ENCODE data around the gene KCNQ1OT1.
"Not testable (repeated sequence)": the region's sequence is repeated elsewhere in the genome, so short reads cannot be mapped to it uniquely, and the experiment has no call there.

Gene KCNQ1OT1

DNA sequence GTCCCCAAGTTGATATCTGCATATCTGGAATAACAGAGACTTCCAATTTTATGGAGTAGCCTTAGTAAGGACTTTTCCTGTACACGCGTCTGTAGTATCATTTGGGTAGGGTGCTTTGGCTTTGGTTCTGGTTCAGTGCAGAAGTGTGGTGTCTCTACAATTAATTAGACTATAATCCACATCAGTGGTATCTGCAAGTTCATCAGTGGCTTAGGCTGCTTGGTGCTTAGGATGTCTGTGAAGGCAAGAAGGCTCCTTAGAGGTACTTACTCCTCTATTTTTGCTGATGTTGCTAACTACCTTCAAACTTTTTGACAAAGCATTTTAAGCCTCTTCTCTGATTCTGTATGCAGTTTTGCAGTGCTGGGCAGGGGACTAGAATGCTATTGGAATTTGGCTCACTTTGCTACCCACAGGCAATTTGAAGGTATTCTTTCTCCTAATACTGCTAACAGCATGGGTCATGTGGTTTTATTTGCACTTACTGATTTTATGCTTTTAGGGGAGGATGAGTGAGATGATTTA is 49.4 kb downstream of the KCNQ1OT1 start:
- no peak for DNase-seq

DNA sequence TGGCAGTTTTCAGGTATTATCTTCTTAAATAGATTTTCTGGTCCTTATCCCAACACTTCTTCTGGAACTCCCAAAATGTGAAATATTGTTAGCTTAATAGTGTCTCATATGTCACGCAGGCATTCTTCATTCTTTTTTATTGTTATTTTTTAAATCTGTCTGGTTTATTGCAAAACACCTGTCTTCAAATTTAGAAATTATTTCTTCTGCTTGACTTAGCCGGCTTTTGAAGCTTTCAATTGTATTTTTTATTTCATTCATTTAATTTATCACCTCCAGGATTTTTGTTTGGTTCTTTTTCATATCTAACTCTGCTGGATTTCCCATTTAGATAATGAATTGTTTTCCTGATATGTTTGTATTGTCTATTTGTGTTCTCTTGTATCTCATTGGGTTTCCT is 49.9 kb downstream of the KCNQ1OT1 start:
- no peak for DNase-seq

GRCh38 chr11:2649400-2649799 is 50.4 kb downstream of the KCNQ1OT1 start:
- DNase-seq, result no peak

DNA sequence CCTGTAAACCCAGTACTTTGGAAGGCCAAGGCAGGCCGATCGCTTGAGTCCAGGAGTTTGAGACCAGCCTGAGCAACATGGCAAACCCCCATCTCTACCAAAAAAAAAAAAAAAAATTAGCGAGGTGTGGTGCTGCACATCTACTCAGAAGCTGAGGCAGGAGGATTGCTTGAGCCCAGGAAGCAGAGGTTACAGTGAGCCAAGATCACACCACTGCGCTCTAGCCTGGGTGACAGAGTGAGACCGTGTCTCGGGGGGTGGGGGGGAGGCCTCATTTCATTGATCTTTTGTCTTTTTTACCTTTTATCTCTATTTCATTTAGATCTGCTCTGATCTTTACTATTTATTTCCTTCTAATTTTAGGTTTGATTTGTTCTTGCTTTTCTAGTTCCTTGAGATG is 51.8 kb downstream of the KCNQ1OT1 start:
- no peak for DNase-seq

DNA sequence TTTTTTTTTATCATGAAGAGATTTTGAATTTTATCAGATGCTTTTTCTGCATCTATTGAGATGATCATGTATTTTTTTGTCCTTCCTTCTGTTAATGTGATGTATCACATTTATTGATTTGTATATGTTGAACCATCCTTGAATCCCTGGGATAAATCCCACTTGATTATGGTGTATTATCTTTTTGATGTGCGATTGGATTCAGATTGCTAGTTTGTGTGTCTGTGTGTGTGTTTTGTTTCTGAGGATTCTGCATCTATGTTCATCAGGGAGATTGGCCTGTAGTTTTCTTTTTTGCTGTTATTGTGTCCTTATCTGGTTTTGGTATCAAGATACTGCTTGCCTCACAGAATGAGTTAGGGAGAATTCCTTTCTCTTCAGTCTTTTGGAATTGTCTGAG is 52.6 kb downstream of the KCNQ1OT1 start:
- DNase-seq, result no peak

- no peak for DNase-seq
These were observed 54.0 kb downstream of the KCNQ1OT1 start for GRCh38 chr11:2645779-2646118.

DNA sequence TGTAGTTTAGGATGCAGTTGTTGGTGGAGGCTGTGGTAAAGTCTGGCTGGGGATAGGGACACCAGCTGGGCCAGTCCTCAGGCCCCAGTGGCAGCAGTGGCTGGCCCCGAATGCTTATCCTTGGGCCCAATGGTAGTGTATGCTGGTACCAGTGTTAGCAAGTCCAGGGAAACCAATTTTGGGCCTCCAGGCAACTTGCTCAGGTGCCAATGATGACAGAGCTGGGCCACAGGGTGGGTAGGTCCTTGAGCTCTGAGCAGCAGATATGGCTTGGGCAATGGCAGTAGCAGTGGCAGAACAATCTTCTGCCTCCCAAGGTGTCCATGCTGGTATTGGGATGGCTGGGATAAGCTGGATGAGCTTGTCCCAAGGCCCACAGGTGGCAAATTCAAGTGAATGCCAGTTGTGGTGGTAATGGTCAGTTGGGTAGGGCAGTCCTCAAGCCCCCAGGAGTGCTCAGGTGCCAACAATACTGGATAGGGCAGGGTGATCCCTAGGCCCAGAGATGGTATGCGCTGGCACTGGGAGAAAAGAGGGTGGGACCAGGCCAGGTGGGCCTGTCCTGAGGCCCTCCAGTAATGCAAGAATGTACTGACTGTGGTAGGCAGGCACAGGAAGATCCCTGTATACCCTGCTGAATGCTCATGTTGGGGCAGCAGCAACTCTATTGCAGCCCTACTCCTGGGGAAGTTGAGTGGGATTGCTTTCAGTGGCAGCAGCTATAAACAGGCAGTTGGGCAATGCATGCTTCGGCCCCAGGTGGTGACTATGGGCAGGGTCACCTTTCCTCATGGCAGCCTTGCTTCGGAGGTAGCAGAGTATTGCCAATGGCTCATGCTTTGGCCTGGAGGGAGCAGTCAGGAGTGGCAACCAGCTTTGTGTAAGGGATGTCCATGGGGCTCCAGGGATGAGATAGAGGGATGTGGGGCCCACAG is 54.7 kb downstream of the KCNQ1OT1 start:
- no peak for DNase-seq

- no peak for DNase-seq
These were observed 56.0 kb downstream of the KCNQ1OT1 start for GRCh38 chr11:2643746-2644145.

DNA sequence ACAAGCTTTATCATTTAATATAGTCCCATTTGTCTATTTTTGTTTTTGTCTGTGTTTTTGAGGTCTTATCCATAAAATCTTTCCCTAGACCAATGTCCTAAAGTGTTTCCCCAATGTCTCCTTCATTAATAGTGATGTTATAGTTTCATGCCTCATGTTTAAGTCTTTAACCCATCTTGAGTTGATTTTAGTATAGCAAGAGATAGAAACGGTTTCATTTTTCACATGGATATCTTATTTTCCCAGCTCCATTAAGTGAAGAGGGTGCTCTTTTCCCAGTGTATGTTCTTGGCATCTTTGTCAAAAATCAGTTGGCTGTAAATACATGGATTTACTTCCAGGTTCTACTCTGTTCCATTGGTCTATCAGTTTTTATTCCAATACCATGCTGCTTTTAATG is 58.2 kb downstream of the KCNQ1OT1 start:
- no peak for DNase-seq

DNA sequence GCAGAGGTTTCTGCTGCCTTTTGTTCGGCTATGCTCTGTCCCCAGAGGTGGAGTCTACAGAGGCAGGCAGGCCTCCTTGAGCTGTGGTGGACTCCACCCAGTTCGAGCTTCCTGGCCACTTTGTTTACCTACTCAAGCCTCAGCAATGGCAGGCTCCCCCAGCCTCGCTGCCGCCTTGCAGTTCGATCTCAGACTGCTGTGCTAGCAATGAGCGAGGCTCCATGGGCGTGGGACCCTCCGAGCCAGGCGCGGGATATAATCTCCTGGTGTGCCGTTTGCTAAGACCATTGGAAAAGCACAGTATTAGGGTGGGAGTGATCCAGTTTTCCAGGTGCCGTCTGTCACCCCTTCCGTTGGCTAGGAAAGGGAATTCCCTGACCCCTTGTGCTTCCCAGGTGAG is 60.0 kb downstream of the KCNQ1OT1 start:
- DNase-seq, result not testable (repeated sequence)

DNA sequence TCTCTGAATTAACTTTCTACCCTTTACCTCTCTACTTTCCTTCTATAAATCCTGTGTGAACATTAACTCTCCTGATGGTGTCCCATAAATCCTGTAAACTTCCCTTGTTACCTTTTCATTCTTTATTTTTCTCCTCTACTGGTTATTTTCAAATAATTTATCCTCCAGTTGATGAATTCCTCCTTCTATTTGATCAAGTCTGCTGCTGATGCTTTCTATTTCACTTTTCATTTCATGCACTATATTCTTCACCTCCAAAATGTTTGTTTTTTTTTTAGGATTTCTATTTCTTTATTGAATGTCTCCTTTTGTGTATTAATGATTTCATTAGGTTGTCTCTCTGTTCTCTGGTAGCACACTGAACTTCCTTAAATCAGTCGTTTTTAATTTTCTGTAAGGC is 68.6 kb downstream of the KCNQ1OT1 start:
- DNase-seq, result no peak

DNA sequence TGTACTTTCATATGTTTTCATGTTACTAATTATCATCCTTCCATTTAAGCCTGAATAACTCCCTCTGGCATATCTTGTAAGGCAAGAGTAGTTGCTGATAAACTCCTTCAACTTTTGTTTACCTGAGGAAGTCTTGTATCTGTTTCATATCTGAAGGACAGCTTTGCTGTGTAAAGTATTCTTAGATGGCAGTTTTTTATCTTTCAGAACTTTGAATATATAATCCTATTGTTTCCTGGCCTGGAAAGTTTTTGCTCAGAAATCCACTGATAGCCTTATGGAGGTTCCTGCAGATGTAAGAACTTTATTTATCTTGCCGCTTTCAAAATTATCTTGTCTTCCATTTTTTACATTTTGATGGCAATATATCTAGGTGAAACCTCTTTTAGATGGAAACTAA is 69.1 kb downstream of the KCNQ1OT1 start:
- no peak for DNase-seq

- no peak for DNase-seq
These were observed 74.6 kb downstream of the KCNQ1OT1 start for GRCh38 chr11:2625183-2625582.

- DNase-seq, result no peak
These were observed 77.9 kb downstream of the KCNQ1OT1 start for GRCh38 chr11:2621894-2622293.

- DNase-seq, result no peak
These were observed 86.8 kb downstream of the KCNQ1OT1 start for GRCh38 chr11:2612884-2613571.

DNA sequence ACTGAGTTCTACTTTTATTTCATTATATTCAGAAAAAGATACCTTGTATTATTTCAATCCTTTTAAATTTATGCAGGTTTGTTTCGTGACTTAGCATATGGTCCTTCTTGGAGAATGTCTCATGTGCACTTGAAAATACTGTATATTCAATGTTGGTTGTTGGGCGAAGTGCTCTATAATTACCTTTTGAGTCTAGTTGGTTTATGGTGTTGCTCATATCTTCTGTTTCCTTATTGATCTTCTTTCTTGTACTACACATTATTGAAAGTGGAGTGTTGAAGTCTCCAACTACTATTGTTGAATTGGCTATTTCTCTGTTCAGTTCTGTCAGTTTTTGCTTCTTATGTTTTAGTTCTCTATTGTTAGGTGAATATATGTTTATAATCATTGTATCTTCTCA is 90.4 kb downstream of the KCNQ1OT1 start:
- no peak for DNase-seq

DNA sequence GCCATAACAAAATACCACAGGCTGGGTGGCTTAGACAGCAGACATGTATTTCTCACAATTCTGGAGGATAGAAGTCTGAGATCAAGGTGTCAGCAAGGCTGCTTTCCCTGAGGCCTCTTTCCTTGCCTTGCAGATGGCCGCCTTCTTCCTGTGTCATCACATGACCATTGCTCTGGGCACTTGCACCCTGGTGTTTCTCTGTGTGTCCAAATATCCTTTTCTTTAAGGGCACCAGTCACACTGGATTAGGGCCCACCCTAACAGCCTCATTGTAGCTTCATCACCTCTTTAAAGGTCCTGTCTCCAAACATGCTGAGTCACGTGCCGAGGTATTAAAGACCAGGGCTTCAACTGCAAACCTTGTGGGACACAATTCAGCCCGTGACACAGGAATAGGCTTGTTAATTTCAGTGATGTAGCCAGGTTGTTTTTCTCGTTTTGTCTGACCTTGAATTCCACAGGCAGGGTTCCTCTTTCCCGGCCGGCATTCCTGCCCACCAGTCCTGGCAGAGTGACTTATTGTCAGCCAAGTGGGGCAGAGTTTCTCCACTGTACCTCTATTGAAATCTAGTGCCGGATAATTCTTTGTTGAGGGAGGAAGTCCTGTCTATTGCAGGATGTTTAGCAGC is 100.1 kb downstream of the KCNQ1OT1 start:
- no peak for DNase-seq

DNA sequence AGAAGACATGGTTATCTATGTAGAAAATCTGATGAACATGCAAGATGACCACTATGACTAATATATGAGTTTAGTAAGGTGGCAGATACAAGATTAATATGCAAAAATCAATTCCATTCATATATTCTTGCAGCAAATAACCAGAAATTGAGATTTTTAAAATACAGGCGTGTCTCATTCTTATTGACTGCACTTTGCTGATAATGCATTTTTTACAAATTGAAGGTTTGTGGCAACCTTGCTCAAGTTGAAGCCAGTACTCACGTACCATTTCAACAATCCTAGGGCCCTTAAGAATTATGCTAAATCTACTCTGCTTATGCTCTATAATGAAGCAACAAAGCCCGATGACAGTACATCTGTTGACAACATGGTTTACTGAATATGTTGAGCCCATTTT is 104.6 kb downstream of the KCNQ1OT1 start:
- DNase-seq, result no peak

GRCh38 chr11:2594267-2594666 is 105.5 kb downstream of the KCNQ1OT1 start:
- DNase-seq, result no peak

- DNase-seq, result no peak
These were observed 106.3 kb downstream of the KCNQ1OT1 start for GRCh38 chr11:2593393-2593950.

DNA sequence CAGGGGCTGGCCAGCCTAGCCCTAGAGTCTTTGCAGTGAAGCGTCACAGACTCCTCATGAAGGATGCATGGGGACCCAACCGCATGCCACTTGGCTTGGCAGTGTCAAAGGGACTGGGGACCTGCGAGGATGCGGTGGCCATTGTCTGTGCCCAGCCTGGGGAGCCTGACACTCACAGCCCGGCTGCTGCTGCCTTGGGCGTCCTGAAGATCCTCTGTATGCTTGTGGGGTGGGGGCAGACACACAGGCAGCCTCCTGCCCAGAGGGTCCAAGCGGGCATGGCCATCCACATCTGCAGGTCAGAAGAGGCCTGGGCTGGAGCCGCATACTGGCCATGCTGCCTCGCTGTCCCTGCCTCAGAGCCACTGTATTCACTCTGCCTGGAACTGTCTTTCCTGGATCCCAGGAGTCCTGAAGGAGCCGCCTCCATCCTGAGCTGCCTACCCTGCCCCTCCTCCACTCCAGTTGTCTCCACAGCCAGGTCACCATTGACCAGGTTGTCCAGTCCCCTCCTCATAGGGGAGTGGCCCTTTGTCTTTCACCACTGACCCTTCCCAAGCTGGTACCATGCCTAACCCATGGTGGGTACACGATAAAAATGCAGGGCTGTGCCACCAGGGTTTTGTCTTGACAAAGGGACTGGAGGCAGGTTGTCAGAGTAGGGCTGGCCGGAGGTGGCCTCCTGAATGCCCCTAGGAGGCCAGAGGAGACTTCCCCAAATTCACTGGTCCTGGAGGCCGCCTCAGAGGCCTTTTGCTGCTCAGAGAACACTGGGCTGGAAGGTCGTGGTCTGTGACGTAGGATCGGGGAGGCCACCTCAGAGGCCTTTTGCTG is 107.0 kb downstream of the KCNQ1OT1 start:
- DNase-seq, result no peak

- no peak for DNase-seq
These were observed 108.0 kb downstream of the KCNQ1OT1 start for GRCh38 chr11:2591805-2592204.
